ENCODE measurements around the gene OGA.

GRCh38 chr10:101839416-101840063 lies 21.3 kb upstream of the OGA start:
- TF ChIP-seq EZH2phosphoT487 (IDR thresholded peaks at IDR 0.05; ENCODE audit: insufficient read depth, low read depth) (no peak), EZH2 (IDR thresholded peaks at IDR 0.05; ENCODE audit: insufficient read depth, poor library complexity, severe bottlenecking) (no peak)
